ENCODE data around the gene NFATC1.
"Not testable (repeated sequence)": the region's sequence is repeated elsewhere in the genome, so short reads cannot be mapped to it uniquely, and the experiment has no call there.

The NFATC1 gene

DNA sequence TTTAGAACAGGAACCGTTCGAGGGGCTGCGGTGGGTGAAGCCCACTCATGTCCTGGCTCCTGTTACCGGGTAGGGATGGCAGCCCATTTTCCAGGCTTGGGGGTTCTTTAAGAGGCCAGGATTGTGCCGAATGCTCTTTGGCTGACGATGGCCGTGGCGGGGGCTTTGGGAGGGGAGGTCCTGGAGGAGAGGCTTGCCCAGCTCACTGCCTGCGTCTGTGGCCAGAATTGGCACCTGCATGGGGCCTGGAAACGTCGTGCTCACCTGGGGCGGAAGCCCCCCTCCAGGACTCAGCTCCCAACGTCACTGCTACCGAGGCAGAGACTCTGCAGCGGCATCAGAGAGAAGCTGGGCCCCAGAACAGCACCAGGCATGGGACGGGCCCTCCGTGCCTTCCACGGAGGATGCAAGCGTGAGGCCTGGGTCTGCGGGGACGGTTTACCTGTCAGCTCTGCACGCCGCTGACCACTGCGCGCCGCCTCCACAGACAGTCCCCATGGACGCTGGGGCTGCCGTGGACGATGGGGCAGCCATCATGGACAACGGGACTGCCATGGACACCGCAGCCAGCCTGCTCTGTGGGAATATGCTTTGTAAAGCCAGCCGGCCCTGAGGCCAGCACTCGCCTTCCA lies 82.9 kb downstream of the NFATC1 start:
- TF ChIP-seq, protein P1, sequence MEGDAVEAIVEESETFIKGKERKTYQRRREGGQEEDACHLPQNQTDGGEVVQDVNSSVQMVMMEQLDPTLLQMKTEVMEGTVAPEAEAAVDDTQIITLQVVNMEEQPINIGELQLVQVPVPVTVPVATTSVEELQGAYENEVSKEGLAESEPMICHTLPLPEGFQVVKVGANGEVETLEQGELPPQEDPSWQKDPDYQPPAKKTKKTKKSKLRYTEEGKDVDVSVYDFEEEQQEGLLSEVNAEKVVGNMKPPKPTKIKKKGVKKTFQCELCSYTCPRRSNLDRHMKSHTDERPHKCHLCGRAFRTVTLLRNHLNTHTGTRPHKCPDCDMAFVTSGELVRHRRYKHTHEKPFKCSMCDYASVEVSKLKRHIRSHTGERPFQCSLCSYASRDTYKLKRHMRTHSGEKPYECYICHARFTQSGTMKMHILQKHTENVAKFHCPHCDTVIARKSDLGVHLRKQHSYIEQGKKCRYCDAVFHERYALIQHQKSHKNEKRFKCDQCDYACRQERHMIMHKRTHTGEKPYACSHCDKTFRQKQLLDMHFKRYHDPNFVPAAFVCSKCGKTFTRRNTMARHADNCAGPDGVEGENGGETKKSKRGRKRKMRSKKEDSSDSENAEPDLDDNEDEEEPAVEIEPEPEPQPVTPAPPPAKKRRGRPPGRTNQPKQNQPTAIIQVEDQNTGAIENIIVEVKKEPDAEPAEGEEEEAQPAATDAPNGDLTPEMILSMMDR (IDR thresholded peaks at IDR 0.05; ENCODE audit: low read depth, low read length, missing control alignments), result no peak
- DNase-seq (ENCODE audit: extremely low read depth, low read depth), result no peak
- H3K4me3 ChIP-seq (replicated peaks; ENCODE audit: low read depth, low read length), result no peak overlapping the region

DNA sequence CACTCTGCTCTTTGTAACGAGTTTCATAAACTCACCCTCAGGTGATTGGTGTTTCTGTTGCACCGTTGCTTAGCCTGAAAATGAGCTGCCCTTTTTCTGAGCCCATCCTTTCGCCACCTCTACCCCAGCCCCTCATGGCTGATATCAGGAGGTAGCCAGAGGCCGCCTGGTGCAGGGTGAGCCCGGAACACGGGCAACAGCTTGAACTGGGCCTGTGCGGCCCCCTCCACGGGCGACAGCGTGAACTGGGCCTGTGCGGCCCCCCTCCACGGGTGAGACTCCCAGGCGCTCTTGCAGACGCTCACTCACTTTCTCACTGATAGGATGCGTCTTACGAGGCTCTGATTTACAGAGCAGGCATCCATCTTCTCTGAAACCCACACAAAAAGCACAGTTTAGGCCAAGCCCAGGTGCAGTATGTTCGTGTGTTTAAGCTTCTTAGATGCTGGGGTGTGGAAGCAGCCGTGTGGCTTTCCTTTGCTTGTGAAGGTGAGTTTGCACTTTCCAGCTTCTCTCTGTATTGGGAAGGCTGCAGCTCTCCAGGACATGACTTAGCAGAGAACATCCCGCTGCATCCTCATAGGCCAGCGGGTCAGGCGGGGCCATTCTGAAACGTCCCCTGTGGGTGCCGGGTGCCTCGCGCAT lies 83.5 kb downstream of the NFATC1 start:
- no peak overlapping the region for H3K4me3 ChIP-seq (replicated peaks; ENCODE audit: low read depth, low read length)
- TF ChIP-seq, protein P1 (IDR thresholded peaks at IDR 0.05; ENCODE audit: low read depth, low read length, missing control alignments), result no peak
- no peak for DNase-seq (ENCODE audit: extremely low read depth, low read depth)

GRCh38 chr18:79479761-79480161 lies 84.0 kb downstream of the NFATC1 start:
- TF ChIP-seq, protein P1 (IDR thresholded peaks at IDR 0.05; ENCODE audit: low read depth, low read length, missing control alignments), result no peak
- no peak for DNase-seq (ENCODE audit: extremely low read depth, low read depth)
- H3K4me3 ChIP-seq (replicated peaks; ENCODE audit: low read depth, low read length), result no peak overlapping the region

GRCh38 chr18:79480171-79481045 lies 84.7 kb downstream of the NFATC1 start:
- no peak for DNase-seq (ENCODE audit: extremely low read depth, low read depth)
- TF ChIP-seq, protein P1 (IDR thresholded peaks at IDR 0.05; ENCODE audit: low read depth, low read length, missing control alignments), result no peak
- no peak overlapping the region for H3K4me3 ChIP-seq (replicated peaks; ENCODE audit: low read depth, low read length)

GRCh38 chr18:79481046-79481790 lies 85.5 kb downstream of the NFATC1 start:
- DNase-seq (ENCODE audit: extremely low read depth, low read depth), result no peak
- H3K4me3 ChIP-seq (replicated peaks; ENCODE audit: low read depth, low read length), result no peak overlapping the region
- TF ChIP-seq, protein P1 (IDR thresholded peaks at IDR 0.05; ENCODE audit: low read depth, low read length, missing control alignments), result no peak

DNA sequence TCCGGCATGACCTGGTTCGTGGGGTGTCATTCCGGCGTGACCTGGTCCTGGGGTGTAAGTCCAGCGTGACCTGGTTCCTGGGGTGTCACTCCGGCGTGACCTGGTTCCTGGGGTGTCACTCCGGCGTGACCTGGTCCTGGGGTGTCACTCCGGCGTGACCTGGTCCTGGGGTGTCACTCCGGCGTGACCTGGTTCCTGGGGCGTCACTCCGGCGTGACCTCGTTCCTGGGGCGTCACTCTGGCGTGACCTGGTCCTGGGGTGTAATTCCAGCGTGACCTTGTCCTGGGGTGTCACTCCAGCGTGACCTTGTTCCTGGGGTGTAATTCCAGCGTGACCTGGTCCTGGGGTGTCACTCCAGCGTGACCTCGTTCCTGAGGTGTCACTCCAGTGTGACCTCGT lies 87.7 kb downstream of the NFATC1 start:
- not testable (repeated sequence) for H3K4me3 ChIP-seq (replicated peaks; ENCODE audit: low read depth, low read length); DNase-seq (ENCODE audit: extremely low read depth, low read depth)

Measured in HFF-Myc (cell line).